ENCODE results near the gene SLC43A1.
A peak's percentile ranks its signal among the peaks of the same experiment; 100 is the strongest.

The SLC43A1 gene

DNA sequence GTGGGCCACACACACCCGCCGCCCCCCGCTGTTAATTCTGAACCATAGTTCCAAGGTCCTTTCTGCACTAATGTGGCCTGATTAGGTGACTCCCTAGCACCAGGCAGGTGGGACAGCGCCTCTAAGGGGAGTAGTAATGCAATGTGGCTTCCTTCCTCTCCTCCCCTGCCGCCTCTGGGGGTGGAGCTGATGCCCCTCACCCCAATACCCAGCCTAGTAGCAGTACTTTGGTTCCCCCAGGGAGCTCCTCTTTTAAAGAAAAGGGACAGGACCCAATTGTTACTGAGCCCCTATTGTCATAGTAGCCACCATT, 40.7 kb downstream of the SLC43A1 start:
- peak; percentile 43 for DNase-seq (ENCODE audit: low read depth)
- TF ChIP-seq, protein P1, sequence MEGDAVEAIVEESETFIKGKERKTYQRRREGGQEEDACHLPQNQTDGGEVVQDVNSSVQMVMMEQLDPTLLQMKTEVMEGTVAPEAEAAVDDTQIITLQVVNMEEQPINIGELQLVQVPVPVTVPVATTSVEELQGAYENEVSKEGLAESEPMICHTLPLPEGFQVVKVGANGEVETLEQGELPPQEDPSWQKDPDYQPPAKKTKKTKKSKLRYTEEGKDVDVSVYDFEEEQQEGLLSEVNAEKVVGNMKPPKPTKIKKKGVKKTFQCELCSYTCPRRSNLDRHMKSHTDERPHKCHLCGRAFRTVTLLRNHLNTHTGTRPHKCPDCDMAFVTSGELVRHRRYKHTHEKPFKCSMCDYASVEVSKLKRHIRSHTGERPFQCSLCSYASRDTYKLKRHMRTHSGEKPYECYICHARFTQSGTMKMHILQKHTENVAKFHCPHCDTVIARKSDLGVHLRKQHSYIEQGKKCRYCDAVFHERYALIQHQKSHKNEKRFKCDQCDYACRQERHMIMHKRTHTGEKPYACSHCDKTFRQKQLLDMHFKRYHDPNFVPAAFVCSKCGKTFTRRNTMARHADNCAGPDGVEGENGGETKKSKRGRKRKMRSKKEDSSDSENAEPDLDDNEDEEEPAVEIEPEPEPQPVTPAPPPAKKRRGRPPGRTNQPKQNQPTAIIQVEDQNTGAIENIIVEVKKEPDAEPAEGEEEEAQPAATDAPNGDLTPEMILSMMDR (IDR thresholded peaks at IDR 0.05; ENCODE audit: low read depth, low read length) = no peak
- TF ChIP-seq POLR2A (IDR thresholded peaks at IDR 0.05; ENCODE audit: extremely low read depth, insufficient read length) (no peak), MYC (IDR thresholded peaks at IDR 0.05; ENCODE audit: low read depth, low read length) (no peak)
- TF ChIP-seq, protein P2, sequence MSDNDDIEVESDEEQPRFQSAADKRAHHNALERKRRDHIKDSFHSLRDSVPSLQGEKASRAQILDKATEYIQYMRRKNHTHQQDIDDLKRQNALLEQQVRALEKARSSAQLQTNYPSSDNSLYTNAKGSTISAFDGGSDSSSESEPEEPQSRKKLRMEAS (IDR thresholded peaks at IDR 0.05; ENCODE audit: low read depth, low read length) = no peak
- H3K4me3 ChIP-seq (ENCODE audit: low read depth, low read length) = peak overlapping the region; percentile 17

DNA sequence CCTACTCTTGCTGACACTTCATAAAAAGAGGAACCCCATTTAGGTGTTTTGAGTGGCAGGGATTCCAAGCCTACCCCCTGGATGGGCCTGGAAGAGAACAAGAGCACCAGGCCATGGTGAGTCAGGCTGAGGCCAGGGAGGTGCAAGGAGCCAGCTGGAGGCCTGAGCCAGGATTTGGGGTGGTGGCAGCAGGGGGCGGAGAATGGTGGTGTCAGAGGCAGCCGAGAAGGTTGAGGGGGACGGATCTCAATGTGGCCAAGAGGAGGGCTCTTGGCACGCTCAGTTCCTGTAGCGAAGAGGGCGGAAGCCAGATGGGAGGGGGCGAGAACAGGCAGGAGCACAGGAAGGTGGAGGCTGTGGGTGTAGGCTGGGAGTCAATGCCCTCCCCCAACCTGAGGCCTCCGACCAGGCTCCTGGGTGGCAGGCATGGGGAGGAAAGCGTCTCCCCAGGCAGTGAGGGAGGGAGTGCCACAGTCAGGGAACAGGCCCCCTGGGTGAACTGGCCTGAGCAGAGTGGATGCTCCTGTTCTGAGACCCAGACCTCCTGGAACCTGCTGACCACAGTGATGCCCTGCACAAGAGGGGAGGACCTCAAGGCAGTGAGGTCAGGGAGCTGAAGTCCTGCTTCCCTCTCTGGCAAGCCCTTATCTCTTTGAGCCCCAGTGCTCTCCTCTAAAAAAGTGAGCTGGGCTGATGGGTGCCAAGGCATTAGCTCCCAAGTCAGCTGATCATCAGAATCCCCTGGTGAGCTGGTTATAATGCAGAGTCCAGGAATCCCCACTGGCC, 41.3 kb downstream of the SLC43A1 start:
- TF ChIP-seq MYC (IDR thresholded peaks at IDR 0.05; ENCODE audit: low read depth, low read length) = no peak
- TF ChIP-seq, protein P1 (IDR thresholded peaks at IDR 0.05; ENCODE audit: low read depth, low read length) = no peak
- TF ChIP-seq, protein P2 (IDR thresholded peaks at IDR 0.05; ENCODE audit: low read depth, low read length) = no peak
- TF ChIP-seq POLR2A (IDR thresholded peaks at IDR 0.05; ENCODE audit: extremely low read depth, insufficient read length) = no peak
- DNase-seq (ENCODE audit: low read depth) = peak; percentile 94
- H3K4me3 ChIP-seq (ENCODE audit: low read depth, low read length) = peak overlapping the region; percentile 17

DNA sequence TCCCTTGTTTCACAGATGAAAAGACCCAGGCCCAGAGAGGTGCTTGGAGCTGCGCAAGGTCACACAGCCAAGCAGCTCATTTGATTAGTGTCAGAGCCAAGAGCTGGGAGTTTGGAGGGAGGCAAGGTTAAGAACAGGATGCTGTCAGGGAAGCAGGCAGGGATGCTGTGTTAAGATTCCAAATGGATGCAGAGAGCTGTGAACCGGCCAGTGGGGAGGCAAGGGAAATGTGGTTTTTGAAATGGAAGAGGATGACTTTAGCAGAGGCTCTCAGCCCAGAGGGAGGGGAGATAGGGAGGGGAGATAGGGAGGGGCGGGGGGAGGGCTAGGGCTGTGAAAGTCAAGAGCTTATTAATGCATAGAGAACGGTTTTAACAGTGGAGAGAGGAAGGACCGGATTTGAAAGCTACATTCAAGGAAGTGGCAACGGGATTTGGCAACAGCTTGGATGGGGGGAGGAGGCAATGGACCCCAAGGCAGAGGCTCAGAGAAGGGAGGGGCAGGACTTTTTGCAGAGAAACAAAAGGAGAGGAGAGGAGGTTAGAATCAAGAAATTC, 42.1 kb downstream of the SLC43A1 start:
- DNase-seq (ENCODE audit: low read depth) = peak; percentile 90
- H3K4me3 ChIP-seq (ENCODE audit: low read depth, low read length) = no peak overlapping the region
- TF ChIP-seq, protein P1 (IDR thresholded peaks at IDR 0.05; ENCODE audit: low read depth, low read length) = no peak
- TF ChIP-seq, protein P2 (IDR thresholded peaks at IDR 0.05; ENCODE audit: low read depth, low read length) = no peak
- no peak for TF ChIP-seq MYC (IDR thresholded peaks at IDR 0.05; ENCODE audit: low read depth, low read length)
- no peak for TF ChIP-seq POLR2A (IDR thresholded peaks at IDR 0.05; ENCODE audit: extremely low read depth, insufficient read length)

DNA sequence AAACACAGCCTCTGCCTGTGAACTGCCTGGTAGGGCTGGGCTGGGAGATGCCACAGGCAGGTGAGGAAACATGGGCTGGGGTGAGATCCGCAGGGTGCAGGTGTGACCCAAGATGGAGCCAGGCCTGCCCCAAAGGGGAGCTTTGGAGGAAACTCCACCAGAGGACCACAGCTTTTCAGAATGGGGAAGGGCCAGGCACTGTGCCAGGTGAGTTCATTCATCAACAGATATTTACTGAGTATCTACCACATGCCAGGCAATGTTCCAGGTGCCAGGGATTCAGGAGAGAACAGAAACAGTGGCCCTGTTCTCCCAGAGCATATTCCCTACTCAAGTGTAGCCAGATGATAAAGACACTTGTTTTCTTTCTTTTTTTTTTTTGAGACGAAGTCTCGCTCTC, 44.0 kb downstream of the SLC43A1 start:
- TF ChIP-seq, protein P1 (IDR thresholded peaks at IDR 0.05; ENCODE audit: low read depth, low read length) = no peak
- TF ChIP-seq POLR2A (IDR thresholded peaks at IDR 0.05; ENCODE audit: extremely low read depth, insufficient read length) (no peak), MYC (IDR thresholded peaks at IDR 0.05; ENCODE audit: low read depth, low read length) (no peak)
- TF ChIP-seq, protein P2 (IDR thresholded peaks at IDR 0.05; ENCODE audit: low read depth, low read length) = no peak
- no peak overlapping the region for H3K4me3 ChIP-seq (ENCODE audit: low read depth, low read length)
- no peak for DNase-seq (ENCODE audit: low read depth)

DNA sequence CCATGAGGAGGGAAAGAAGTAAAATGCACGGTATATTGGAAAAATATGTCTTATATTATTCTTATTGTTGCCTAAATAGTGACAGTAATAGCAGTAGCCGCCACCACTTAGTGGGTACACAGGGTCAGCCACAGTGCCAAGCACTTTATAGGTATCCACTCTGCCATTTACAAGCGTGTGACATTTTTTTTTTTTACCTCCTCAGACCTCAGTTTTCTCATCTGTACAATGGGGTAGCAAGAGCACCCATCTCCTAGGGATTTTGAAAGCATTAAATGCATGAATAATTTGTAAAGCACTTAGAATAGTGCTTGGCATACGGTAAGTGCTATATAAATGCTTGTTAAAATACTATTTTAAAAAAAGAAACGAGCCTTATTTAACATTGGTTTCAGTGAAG, 46.2 kb downstream of the SLC43A1 start:
- H3K4me3 ChIP-seq (ENCODE audit: low read depth, low read length) = no peak overlapping the region
- no peak for DNase-seq (ENCODE audit: low read depth)
- TF ChIP-seq, protein P2 (IDR thresholded peaks at IDR 0.05; ENCODE audit: low read depth, low read length) = no peak
- TF ChIP-seq POLR2A (IDR thresholded peaks at IDR 0.05; ENCODE audit: extremely low read depth, insufficient read length) = no peak

DNA sequence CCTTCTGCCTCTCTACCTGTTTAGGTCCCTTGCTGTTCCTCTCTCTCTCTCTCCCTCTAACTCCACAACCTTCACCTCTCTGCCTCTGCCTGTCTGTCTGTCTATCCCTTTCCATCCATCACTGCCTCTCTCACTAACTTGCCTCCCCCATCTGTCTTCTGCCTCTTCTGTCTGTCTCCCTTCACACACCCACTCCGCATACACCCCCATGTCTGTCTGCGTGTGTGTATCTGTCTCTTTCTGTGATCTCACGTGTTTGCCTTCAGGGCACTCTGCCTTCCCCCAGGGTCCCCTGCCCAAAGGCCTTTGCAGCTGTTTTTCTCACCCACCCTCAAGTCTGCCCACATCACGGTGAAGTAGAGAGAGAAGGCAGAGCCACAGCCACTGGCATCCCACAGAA, 47.2 kb downstream of the SLC43A1 start:
- TF ChIP-seq POLR2A (IDR thresholded peaks at IDR 0.05; ENCODE audit: extremely low read depth, insufficient read length) = no peak

More for the DNA sequence above, 47.2 kb downstream of the SLC43A1 start:
- no peak for DNase-seq (ENCODE audit: low read depth)
- no peak overlapping the region for H3K4me3 ChIP-seq (ENCODE audit: low read depth, low read length)

All from NB4 (cell line).